ENCODE results near the gene ZDHHC21. TPM values are rescaled to one million over a fixed set of nuclear protein-coding genes. Genes with fewer than 3 reads are reported as not detected.

ZDHHC21 gene
- total and polyA plus RNA-seq, 2 of the 8 experiments (the other 6 are each of a cell fraction or from before 2014, with no cell fraction given), result 1.9 to 6.0 TPM

DNA sequence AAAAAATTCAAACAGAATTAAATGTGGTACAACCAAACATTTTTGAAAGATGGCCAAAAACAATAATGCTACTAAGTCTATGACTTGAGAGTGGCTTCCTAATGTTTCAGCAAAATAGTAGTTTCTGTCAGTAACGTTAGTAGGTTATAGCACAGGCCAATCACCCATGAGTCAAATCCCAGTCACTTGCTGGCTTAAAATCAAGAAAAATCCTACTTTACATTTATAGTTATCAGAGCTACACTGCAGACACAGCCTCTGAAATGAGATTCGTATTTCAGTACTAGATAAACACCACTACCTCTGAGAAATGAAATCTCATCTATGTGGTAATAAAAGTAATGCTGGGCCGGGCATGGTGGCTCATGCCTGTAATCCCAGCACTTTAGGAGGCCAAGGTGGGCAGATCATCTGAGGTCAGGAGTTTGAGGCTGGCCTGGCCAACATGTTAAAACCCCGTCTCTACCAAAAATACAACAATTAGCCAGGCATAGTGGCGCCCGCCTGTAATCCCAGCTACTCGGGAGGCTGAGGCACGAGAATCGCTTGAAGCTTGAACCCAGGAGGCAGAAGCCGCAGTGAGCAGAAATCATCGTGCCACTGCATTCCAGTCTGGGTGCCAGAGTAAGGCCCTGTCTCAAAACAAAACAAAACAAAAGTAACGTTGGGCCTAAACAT, 6.1 kb downstream of the ZDHHC21 start:
- CTCF ChIA-PET (ENCODE audit: partially characterized antibody), result interaction anchor here (0.6 to 1.8 kb wide), 3 partner anchors 26 to 1699 kb away, joined by 3 to 7 read pairs (median 3); no protein-coding TSS in a partner anchor

More for the DNA sequence above, 6.1 kb downstream of the ZDHHC21 start:
- FAIRE-seq (no peak), DNase-seq (ENCODE audit: low read depth in 1 of 2, low spot score in 2 of 2) (no peak)
- POLR2A ChIA-PET (ENCODE audit: partially characterized antibody), result no interaction called here
- no peaks in the 10 kb centered on the region for H3K27me3 ChIP-seq (replicated peaks in 1 of 4; ENCODE audit: control insufficient read depth in 3 of 4, extremely low read depth in 1 of 4, insufficient read depth in 3 of 4, low read length in 3 of 4)
- no peak overlapping the region for H2AFZ ChIP-seq (ENCODE audit: low read length)
- no peak overlapping the region for H3K27ac ChIP-seq (ENCODE audit: low read depth, low read length)
- H2BK120ac ChIP-seq (replicated peaks; ENCODE audit: low read depth, low read length), result no peak overlapping the region
- H3K9me3 ChIP-seq (ENCODE audit: insufficient read depth in 2 of 2, low read depth in 1 of 2, low read length in 1 of 2), result no peaks in the 10 kb centered on the region
- no peak overlapping the region for H3K14ac ChIP-seq (ENCODE audit: insufficient read length)
- H3K4ac ChIP-seq (replicated peaks; ENCODE audit: insufficient read length, low read depth, low read length), result no peak overlapping the region
- H3K79me2 ChIP-seq (ENCODE audit: control insufficient read depth in 1 of 2, insufficient read depth in 2 of 2, low read length in 2 of 2), result peaks cover 0 to 15% of the 10 kb centered on the region in 2 experiments; a peak in 2 of 4 replicates
- H4K91ac ChIP-seq (replicated peaks; ENCODE audit: insufficient read length, low read length), result no peak overlapping the region
- H2BK15ac ChIP-seq (ENCODE audit: low read length), result no peak overlapping the region
- no peak overlapping the region for H2BK5ac ChIP-seq (ENCODE audit: low read depth, low read length)
- H3K4me3 ChIP-seq (ENCODE audit: extremely low read depth in 1 of 4, insufficient read depth in 2 of 4, low read depth in 3 of 4, low read length in 4 of 4), result no peak overlapping the region
- H3K23ac ChIP-seq (ENCODE audit: insufficient read length), result no peak overlapping the region
- no peak overlapping the region for H4K8ac ChIP-seq (ENCODE audit: extremely low read depth, insufficient read depth, low read length)
- H3K56ac ChIP-seq (replicated peaks; ENCODE audit: insufficient read length, low read depth, low read length), result no peak overlapping the region
- TF ChIP-seq HDAC6 (IDR thresholded peaks at IDR 0.05; ENCODE audit: low read depth, low read length), result no peak
- no peak for TF ChIP-seq KDM1A (IDR thresholded peaks at IDR 0.05; ENCODE audit: borderline replicate concordance, low read length)
- no peak for TF ChIP-seq TAF1 (IDR thresholded peaks at IDR 0.05; ENCODE audit: low read depth, low read length)
- H2BK20ac ChIP-seq (ENCODE audit: low read length), result no peak overlapping the region
- no peak overlapping the region for H3K18ac ChIP-seq (ENCODE audit: extremely low read depth, low read length)
- no peak overlapping the region for H2BK12ac ChIP-seq (ENCODE audit: low read depth, low read length)
- H4K5ac ChIP-seq (ENCODE audit: insufficient read length, low read depth, low read length), result no peak overlapping the region
- H3K9ac ChIP-seq (replicated peaks in 1 of 4; ENCODE audit: extremely low read depth in 1 of 4, low read depth in 3 of 4, low read length in 3 of 4), result no peak overlapping the region
- H2AK5ac ChIP-seq (ENCODE audit: low read depth, low read length), result no peak overlapping the region
- H4K20me1 ChIP-seq (replicated peaks in 1 of 2; ENCODE audit: control insufficient read depth in 1 of 2, insufficient read depth in 2 of 2, low read length in 2 of 2), result no peaks in the 10 kb centered on the region
- no peaks in the 10 kb centered on the region for H3K23me2 ChIP-seq (ENCODE audit: low read depth, low read length)
- H3K4me1 ChIP-seq (replicated peaks in 1 of 4; ENCODE audit: control insufficient read depth in 3 of 4, insufficient read depth in 4 of 4, low read length in 3 of 4), result no peaks in the 10 kb centered on the region
- peaks cover 0 to 12% (median 6%) of the 10 kb centered on the region in 4 experiments; a peak in 3 of 8 replicates for H3K36me3 ChIP-seq (ENCODE audit: control insufficient read depth in 2 of 4, insufficient read depth in 4 of 4, low read length in 3 of 4)
- 94% methylated on average over 12 of the region's 12 CpGs; no CpG with 5 or more reads in 1 of the 2 experiments for WGBS, 2 experiments (ENCODE audit: extremely low coverage in 1 of 2, insufficient coverage in 1 of 2, insufficient read length in 1 of 2, insufficient replicate concordance in 2 of 2, low coverage in 1 of 2, low lambda C conversion rate in 2 of 2, missing lambda C conversion rate in 1 of 2)
- no peak overlapping the region for H3K4me2 ChIP-seq (ENCODE audit: insufficient read depth in 1 of 2, low read depth in 2 of 2, low read length in 2 of 2)
- H3K79me1 ChIP-seq (ENCODE audit: low read depth, low read length), result no peaks in the 10 kb centered on the region
